PC-9 (cell line): ENCODE measurements around the gene EPHB1. TPM values are rescaled to one million over a fixed set of nuclear protein-coding genes. Genes with fewer than 3 reads are reported as not detected.
"Not testable (repeated sequence)": the region's sequence is repeated elsewhere in the genome, so short reads cannot be mapped to it uniquely, and the experiment has no call there.

ENCODE experiments used
- BruUV-seq: library from RNA; stranded (reverse); fragments of 400-500 nt; replicated peaks from 2 replicates; lab custom pipeline; 2021; lab: Mats Ljungman, UMichigan
- CTCF ChIA-PET: fragments of 300-600 bp; sonication (Branson Sonifier 250); formaldehyde crosslinking; loops from one replicate; lab custom pipeline; 2022; ENCODE audit warnings: antibody characterized with exemption; lab: Charles Lee
- POLR2A ChIA-PET: fragments of 300-600 bp; sonication (Branson Sonifier 250); formaldehyde crosslinking; loops from one replicate; lab custom pipeline; 2022; ENCODE audit warnings: antibody characterized with exemption; ENCODE audit not compliant: unreplicated experiment; lab: Charles Lee
- DNase-seq, 2 experiments: peaks; one replicate each; pipeline versions ENCODE4 v3.0.0 to v3.0.0-alpha.2; 2015 to 2022; ENCODE audit warnings: mixed read lengths in 1 of 2
- H2AFZ ChIP-seq: fragments of 200-600 bp; sonication (generic); 2 replicates; pipeline ENCODE4 v1.8.1; 2017; ENCODE audit warnings: antibody characterized with exemption
- H3F3A ChIP-seq: fragments of 200-600 bp; sonication (generic); 2 replicates; pipeline ENCODE4 v1.8.1; 2017; ENCODE audit warnings: antibody characterized with exemption, mild to moderate bottlenecking, low read depth; ENCODE audit not compliant: insufficient read depth
- H3K27ac ChIP-seq: fragments of 200-600 bp; sonication (generic); 2 replicates; pipeline ENCODE4 v1.6.1; 2016; ENCODE audit warnings: mixed run types
- H3K27me3 ChIP-seq: fragments of 200-600 bp; sonication (generic); 2 replicates; pipeline ENCODE4 v1.6.1; 2016; ENCODE audit warnings: low read depth, mixed run types; ENCODE audit not compliant: insufficient read depth
- H3K36me3 ChIP-seq: fragments of 200-600 bp; sonication (generic); 2 replicates; pipeline ENCODE4 v1.6.1; 2016; ENCODE audit warnings: low read depth, mixed run types
- H3K4me1 ChIP-seq: fragments of 200-600 bp; sonication (generic); replicated peaks from 2 replicates; pipeline ENCODE4 v1.6.1; 2016; ENCODE audit warnings: mixed run types; ENCODE audit not compliant: insufficient read depth
- H3K4me2 ChIP-seq: fragments of 200-600 bp; sonication (generic); 2 replicates; pipeline ENCODE4 v1.6.1; 2017; ENCODE audit warnings: mixed run types
- H3K4me3 ChIP-seq: fragments of 200-600 bp; sonication (generic); 2 replicates; pipeline ENCODE4 v1.6.1; 2016; ENCODE audit warnings: mixed run types
- H3K79me2 ChIP-seq: fragments of 200-600 bp; sonication (generic); 2 replicates; pipeline ENCODE4 v1.6.1; 2017; ENCODE audit warnings: low read depth, mixed run types
- H3K9me2 ChIP-seq: fragments of 200-600 bp; sonication (generic); 2 replicates; pipeline ENCODE4 v1.8.1; 2017; ENCODE audit warnings: mild to moderate bottlenecking; ENCODE audit not compliant: insufficient read depth
- H3K9me3 ChIP-seq: fragments of 200-600 bp; sonication (generic); 2 replicates; pipeline ENCODE4 v1.8.1; 2016; ENCODE audit warnings: low read depth; ENCODE audit not compliant: insufficient read depth
- H4K20me1 ChIP-seq: fragments of 200-600 bp; sonication (generic); 2 replicates; pipeline ENCODE4 v1.8.1; 2017; ENCODE audit not compliant: insufficient read depth
- EZH2 ChIP-seq: fragments of 200-600 bp; sonication (generic); IDR thresholded peaks from 2 replicates; pipeline ENCODE4 v1.8.0; 2017; ENCODE audit warnings: antibody characterized with exemption, low read depth
- intact Hi-C: fragments of 100-400 bp; cut with micrococcal nuclease; formaldehyde crosslinking; loops from one replicate; pipeline ENCODE4 v1.10.0; 2022; ENCODE audit not compliant: unreplicated experiment
- total RNA-seq: library from RNA; stranded (reverse); gene quantifications from 2 replicates; pipeline ENCODE4 v1.2.3, GENCODE V29; 2021
- TF ChIP-seq, protein P1 (sequence below): fragments of 200-600 bp; sonication (generic); conservative IDR thresholded peaks from 2 replicates; pipeline ENCODE4 v1.6.1; 2017; ENCODE audit warnings: mixed run types, antibody characterized with exemption, mild to moderate bottlenecking, moderate library complexity

EPHB1 gene
- total RNA-seq, 1 experiment from 2014 or later = 0.15 TPM

DNA sequence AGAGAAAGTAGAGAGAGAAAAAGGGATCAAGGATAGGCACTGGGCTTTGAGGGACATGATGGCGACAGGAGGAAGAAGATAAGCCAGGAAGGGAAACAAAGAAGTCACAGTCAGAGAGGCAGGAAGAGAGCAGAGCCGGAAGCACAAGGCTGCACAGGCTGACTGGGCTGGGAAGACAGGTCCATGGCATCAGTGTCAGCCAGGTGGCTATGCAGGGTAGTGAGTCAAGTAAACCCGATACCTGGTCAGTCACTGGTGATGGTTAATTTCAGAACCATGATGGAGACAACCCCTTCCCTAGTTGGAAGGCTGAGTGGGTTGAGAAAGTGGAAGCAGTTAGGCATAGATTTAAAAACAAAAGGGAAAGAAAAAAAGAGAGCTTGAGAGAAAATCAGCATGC, 203.8 kb downstream of the EPHB1 start:
- H3F3A ChIP-seq = no peaks in the 10 kb centered on the region
- H3K27ac ChIP-seq = no peak overlapping the region
- BruUV-seq = no TSS peak
- ChIA-PET CTCF (no interaction called here), POLR2A (no interaction called here)
- TF ChIP-seq, protein P1, sequence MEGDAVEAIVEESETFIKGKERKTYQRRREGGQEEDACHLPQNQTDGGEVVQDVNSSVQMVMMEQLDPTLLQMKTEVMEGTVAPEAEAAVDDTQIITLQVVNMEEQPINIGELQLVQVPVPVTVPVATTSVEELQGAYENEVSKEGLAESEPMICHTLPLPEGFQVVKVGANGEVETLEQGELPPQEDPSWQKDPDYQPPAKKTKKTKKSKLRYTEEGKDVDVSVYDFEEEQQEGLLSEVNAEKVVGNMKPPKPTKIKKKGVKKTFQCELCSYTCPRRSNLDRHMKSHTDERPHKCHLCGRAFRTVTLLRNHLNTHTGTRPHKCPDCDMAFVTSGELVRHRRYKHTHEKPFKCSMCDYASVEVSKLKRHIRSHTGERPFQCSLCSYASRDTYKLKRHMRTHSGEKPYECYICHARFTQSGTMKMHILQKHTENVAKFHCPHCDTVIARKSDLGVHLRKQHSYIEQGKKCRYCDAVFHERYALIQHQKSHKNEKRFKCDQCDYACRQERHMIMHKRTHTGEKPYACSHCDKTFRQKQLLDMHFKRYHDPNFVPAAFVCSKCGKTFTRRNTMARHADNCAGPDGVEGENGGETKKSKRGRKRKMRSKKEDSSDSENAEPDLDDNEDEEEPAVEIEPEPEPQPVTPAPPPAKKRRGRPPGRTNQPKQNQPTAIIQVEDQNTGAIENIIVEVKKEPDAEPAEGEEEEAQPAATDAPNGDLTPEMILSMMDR = no peak
- TF ChIP-seq EZH2 = no peak
- no peak overlapping the region for H3K4me2 ChIP-seq
- H3K36me3 ChIP-seq = no peaks in the 10 kb centered on the region
- no peaks in the 10 kb centered on the region for H4K20me1 ChIP-seq
- no peaks in the 10 kb centered on the region for H3K79me2 ChIP-seq
- H3K4me3 ChIP-seq = no peak overlapping the region
- no peak overlapping the region for H2AFZ ChIP-seq
- no peaks in the 10 kb centered on the region for H3K4me1 ChIP-seq
- DNase-seq = no peak
- H3K9me2 ChIP-seq = no peaks in the 10 kb centered on the region
- no peaks in the 10 kb centered on the region; the same call in 1 of the 2 replicates for H3K9me3 ChIP-seq
- intact Hi-C loops = no loop called here
- H3K27me3 ChIP-seq = peaks cover 19% of the 10 kb centered on the region; the same call in 1 of the 2 replicates

DNA sequence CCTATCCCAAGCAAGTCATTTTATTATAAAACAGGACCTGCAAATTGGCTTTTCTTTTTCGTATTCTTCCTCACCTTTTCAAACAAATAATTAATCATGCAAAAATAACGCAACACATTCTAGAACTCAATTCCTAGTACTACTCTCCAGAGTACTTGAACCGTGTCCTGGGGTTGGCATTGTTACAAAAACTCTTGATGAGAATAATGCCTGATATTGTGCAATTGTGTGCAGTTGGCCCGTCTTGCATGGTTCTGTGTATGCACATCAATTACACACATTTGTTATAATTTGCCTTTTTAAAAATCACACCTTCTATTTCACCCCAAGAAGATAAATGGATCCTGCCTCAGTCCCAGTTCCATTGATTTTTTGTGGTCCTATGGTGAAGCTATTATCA, 205.4 kb downstream of the EPHB1 start:
- no peaks in the 10 kb centered on the region for H4K20me1 ChIP-seq
- no peaks in the 10 kb centered on the region; the same call in 1 of the 2 replicates for H3K9me3 ChIP-seq
- H3K4me3 ChIP-seq = no peak overlapping the region
- H3K27me3 ChIP-seq = peaks cover 19% of the 10 kb centered on the region; the same call in 1 of the 2 replicates
- POLR2A ChIA-PET = no interaction called here
- H3K36me3 ChIP-seq = no peaks in the 10 kb centered on the region
- DNase-seq = no peak
- H2AFZ ChIP-seq = no peak overlapping the region
- no peak overlapping the region for H3K27ac ChIP-seq
- H3K4me1 ChIP-seq = no peaks in the 10 kb centered on the region
- CTCF ChIA-PET = no interaction called here
- no peaks in the 10 kb centered on the region for H3K79me2 ChIP-seq
- BruUV-seq = no TSS peak
- TF ChIP-seq, protein P1 = no peak
- TF ChIP-seq EZH2 = no peak
- no peaks in the 10 kb centered on the region for H3K9me2 ChIP-seq
- intact Hi-C loops = no loop called here
- no peak overlapping the region for H3K4me2 ChIP-seq
- H3F3A ChIP-seq = no peaks in the 10 kb centered on the region

DNA sequence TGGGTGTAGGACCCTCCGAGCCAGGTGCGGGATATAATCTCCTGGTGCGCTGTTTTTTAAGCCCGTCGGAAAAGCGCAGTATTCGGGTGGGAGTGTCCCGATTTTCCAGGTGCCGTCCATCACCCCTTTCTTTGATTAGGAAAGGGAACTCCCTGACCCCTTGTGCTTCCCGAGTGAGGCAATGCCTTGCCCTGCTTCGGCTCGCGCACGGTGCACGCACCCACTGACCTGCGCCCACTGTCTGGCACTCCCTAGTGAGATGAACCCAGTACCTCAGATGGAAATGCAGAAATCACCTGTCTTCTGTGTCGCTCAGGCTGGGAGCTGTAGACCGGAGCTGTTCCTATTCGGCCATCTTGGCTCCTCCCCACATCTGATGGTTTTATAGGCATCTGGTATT, 210.6 kb downstream of the EPHB1 start:
- H3K36me3 ChIP-seq, POLR2A ChIA-PET, H3K79me2 ChIP-seq, CTCF ChIA-PET, H3K4me3 ChIP-seq, H3K9me3 ChIP-seq, H3K9me2 ChIP-seq, H2AFZ ChIP-seq, intact Hi-C loops, H3K4me2 ChIP-seq, H3K4me1 ChIP-seq, DNase-seq, H3F3A ChIP-seq, H3K27ac ChIP-seq, H4K20me1 ChIP-seq, BruUV-seq: not testable (repeated sequence)
- peaks cover 18% of the 10 kb centered on the region; the same call in 1 of the 2 replicates for H3K27me3 ChIP-seq

DNA sequence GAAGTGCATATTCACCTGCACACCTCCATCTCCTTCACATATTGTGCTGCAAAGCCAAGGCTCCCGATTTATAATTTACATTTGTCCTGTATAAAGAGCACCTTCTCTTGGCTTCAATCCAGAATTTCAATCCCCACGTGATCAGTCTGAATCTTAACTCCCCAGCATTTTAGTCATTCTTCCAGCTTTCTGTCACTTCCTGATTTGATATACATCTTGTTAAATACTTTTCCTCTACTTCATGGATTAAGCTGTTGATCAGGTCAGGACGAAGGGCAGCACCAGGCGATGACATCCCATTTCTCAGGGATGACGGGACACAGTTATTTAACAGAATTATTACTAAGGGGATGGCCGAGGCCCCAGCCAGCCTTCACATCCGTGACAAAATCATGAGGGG, 212.5 kb downstream of the EPHB1 start:
- Histone ChIP-seq H3K4me1 (no peaks in the 10 kb centered on the region), H3K79me2 (no peaks in the 10 kb centered on the region), H3K4me3 (no peak overlapping the region), H4K20me1 (no peaks in the 10 kb centered on the region), H3K27me3 (peaks cover 17% of the 10 kb centered on the region), H3K36me3 (no peaks in the 10 kb centered on the region), H3F3A (no peaks in the 10 kb centered on the region), H3K4me2 (no peak overlapping the region), H2AFZ (no peak overlapping the region), H3K9me2 (no peaks in the 10 kb centered on the region), H3K27ac (no peak overlapping the region), H3K9me3 (no peaks in the 10 kb centered on the region)
- intact Hi-C loops = no loop called here
- POLR2A ChIA-PET = no interaction called here
- no peak for DNase-seq
- no peak for TF ChIP-seq EZH2
- TF ChIP-seq, protein P1 = no peak
- CTCF ChIA-PET = no interaction called here
- no TSS peak for BruUV-seq
